NB4 (cell line): Measurements from ENCODE around the gene AFF3.

Source experiments
- POLR2A ChIP-seq: IDR thresholded peaks from 2 replicates; pipeline ENCODE4 v1.6.1; 2011; ENCODE audit warnings: mild to moderate bottlenecking; ENCODE audit not compliant: insufficient read length; ENCODE audit errors: extremely low read depth
- TF ChIP-seq, protein P1 (sequence below): IDR thresholded peaks from one replicate; pipeline ENCODE4 v1.5.1; 2012; ENCODE audit warnings: low read depth, low read length

- TF ChIP-seq, protein P1, sequence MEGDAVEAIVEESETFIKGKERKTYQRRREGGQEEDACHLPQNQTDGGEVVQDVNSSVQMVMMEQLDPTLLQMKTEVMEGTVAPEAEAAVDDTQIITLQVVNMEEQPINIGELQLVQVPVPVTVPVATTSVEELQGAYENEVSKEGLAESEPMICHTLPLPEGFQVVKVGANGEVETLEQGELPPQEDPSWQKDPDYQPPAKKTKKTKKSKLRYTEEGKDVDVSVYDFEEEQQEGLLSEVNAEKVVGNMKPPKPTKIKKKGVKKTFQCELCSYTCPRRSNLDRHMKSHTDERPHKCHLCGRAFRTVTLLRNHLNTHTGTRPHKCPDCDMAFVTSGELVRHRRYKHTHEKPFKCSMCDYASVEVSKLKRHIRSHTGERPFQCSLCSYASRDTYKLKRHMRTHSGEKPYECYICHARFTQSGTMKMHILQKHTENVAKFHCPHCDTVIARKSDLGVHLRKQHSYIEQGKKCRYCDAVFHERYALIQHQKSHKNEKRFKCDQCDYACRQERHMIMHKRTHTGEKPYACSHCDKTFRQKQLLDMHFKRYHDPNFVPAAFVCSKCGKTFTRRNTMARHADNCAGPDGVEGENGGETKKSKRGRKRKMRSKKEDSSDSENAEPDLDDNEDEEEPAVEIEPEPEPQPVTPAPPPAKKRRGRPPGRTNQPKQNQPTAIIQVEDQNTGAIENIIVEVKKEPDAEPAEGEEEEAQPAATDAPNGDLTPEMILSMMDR = no peak
- no peak for TF ChIP-seq POLR2A
These were observed 160.6 kb downstream of the AFF3 start for GRCh38 chr2:99981840-99982239.
